A549 (cell line): ENCODE measurements around the gene UBC. TPM values are rescaled to one million over a fixed set of nuclear protein-coding genes. Genes with fewer than 3 reads are reported as not detected.

Experiments
- ATAC-seq, 2 experiments: fragments of 200-7000 bp in 1 of 2; fragments of >200 bp in 1 of 2; cut with Nextera tagmentation in 1 of 2; cut with Tn5 transposase in 1 of 2; 3 replicates each; pipeline versions ENCODE4 v1.8.0 to v1.9.1; 2018 to 2020; ENCODE audit warnings: mild to moderate bottlenecking in 1 of 2, moderate library complexity in 1 of 2
- CTCF ChIA-PET: fragments of 300-600 bp; sonication (Branson Sonifier 250); formaldehyde crosslinking; extraction: SDS; loops from one replicate; lab custom pipeline; 2021; ENCODE audit warnings: antibody characterized with exemption, inconsistent platforms; lab: Yijun Ruan, JAX
- POLR2A ChIA-PET: fragments of 350-600 bp; formaldehyde crosslinking; extraction: SDS; loops from one replicate; lab custom pipeline; 2021; ENCODE audit warnings: antibody characterized with exemption, inconsistent platforms; lab: Yijun Ruan, JAX
- DNase-seq, 2 experiments: peaks; one replicate each; pipeline versions ENCODE4 v3.0.0 to v3.0.0-alpha.2; 2011 to 2016; ENCODE audit warnings: low read depth in 1 of 2, low spot score in 1 of 2
- FAIRE-seq: peaks from 2 replicates; lab custom pipeline; 2011; peaks lifted over from hg19 to GRCh38; lab: Jason Lieb, UNC
- H3K27ac ChIP-seq, 2 experiments: fragments of >200 bp; sonication (Bioruptor Twin); formaldehyde crosslinking; 3 replicates each; pipeline ENCODE4 v1.5.1; 2016 to 2017
- H3K4me1 ChIP-seq: fragments of >200 bp; sonication (Bioruptor Twin); formaldehyde crosslinking; 3 replicates; pipeline ENCODE4 v1.6.1; 2016
- H3K4me2 ChIP-seq: fragments of >200 bp; sonication (Bioruptor Twin); formaldehyde crosslinking; 3 replicates; pipeline ENCODE4 v1.6.1; 2016
- H3K4me3 ChIP-seq: fragments of >200 bp; sonication (Bioruptor Twin); formaldehyde crosslinking; 3 replicates; pipeline ENCODE4 v1.5.1; 2016
- H3K9me3 ChIP-seq: fragments of >200 bp; sonication (Bioruptor Twin); formaldehyde crosslinking; 3 replicates; pipeline ENCODE4 v1.6.1; 2016
- BHLHE40 ChIP-seq: IDR thresholded peaks from 2 replicates; pipeline ENCODE4 v1.6.1; 2012; ENCODE audit warnings: low read depth, low read length, inconsistent platforms
- CEBPB ChIP-seq, 2 experiments: fragments of >200 bp in 1 of 2; sonication (Bioruptor Twin) in 1 of 2; formaldehyde crosslinking in 1 of 2; IDR thresholded peaks; 2 replicates each; pipeline ENCODE4 v1.6.1; 2012 to 2016
- CHD2 ChIP-seq: fragments of 150-350 bp; IDR thresholded peaks from 2 replicates; pipeline ENCODE4 v1.6.1; 2014; ENCODE audit warnings: low read length; ENCODE audit not compliant: partially characterized antibody
- EHF ChIP-seq: fragments of 250-450 bp; sonication (Bioruptor Pico); IDR thresholded peaks from 2 replicates; pipeline ENCODE4 v1.5.0; 2020; ENCODE audit warnings: mild to moderate bottlenecking
- EHMT2 ChIP-seq: fragments of 200-600 bp; sonication (generic); IDR thresholded peaks from 2 replicates; pipeline ENCODE4 v1.6.1; 2016; ENCODE audit warnings: antibody characterized with exemption, low read depth, mild to moderate bottlenecking, moderate library complexity
- EP300 ChIP-seq, 2 experiments: fragments of >200 bp; sonication (Bioruptor Twin); formaldehyde crosslinking; IDR thresholded peaks; 2 replicates in 1 of 2; 3 replicates in 1 of 2; pipeline ENCODE4 v1.6.1; 2016 to 2017
- FOSB ChIP-seq: fragments of 250-450 bp; sonication (Bioruptor Pico); IDR thresholded peaks from 2 replicates; pipeline ENCODE4 v1.5.0; 2020; ENCODE audit warnings: mild to moderate bottlenecking, moderate library complexity
- FOXS1 ChIP-seq: fragments of 250-450 bp; sonication (Bioruptor Pico); IDR thresholded peaks from 2 replicates; pipeline ENCODE4 v1.5.0; 2020; ENCODE audit warnings: mild to moderate bottlenecking, moderate library complexity
- GATA3 ChIP-seq: IDR thresholded peaks from 2 replicates; pipeline ENCODE4 v1.6.1; 2012; ENCODE audit warnings: borderline replicate concordance
- HDAC2 ChIP-seq: fragments of 200-600 bp; sonication (generic); IDR thresholded peaks from 2 replicates; pipeline ENCODE4 v1.6.1; 2016
- HOXB5 ChIP-seq: fragments of 250-450 bp; sonication (Bioruptor Pico); IDR thresholded peaks from 2 replicates; pipeline ENCODE4 v1.5.0; 2020; ENCODE audit warnings: mild to moderate bottlenecking, moderate library complexity
- KDM1A ChIP-seq: fragments of 200-600 bp; sonication (generic); IDR thresholded peaks from 2 replicates; pipeline ENCODE4 v1.6.1; 2016; ENCODE audit warnings: low read depth, mild to moderate bottlenecking
- KDM5A ChIP-seq: fragments of 200-600 bp; sonication (generic); IDR thresholded peaks from 2 replicates; pipeline ENCODE4 v1.6.1; 2016; ENCODE audit warnings: antibody characterized with exemption, mild to moderate bottlenecking
- MAX ChIP-seq: IDR thresholded peaks from 2 replicates; pipeline ENCODE4 v1.6.1; 2012
- MAZ ChIP-seq: fragments of 150-350 bp; IDR thresholded peaks from 2 replicates; pipeline ENCODE4 v1.6.1; 2014; ENCODE audit warnings: antibody characterized with exemption, low read depth, low read length, borderline replicate concordance
- MYC ChIP-seq: IDR thresholded peaks from 2 replicates; pipeline ENCODE4 v1.6.1; 2012; ENCODE audit warnings: mild to moderate bottlenecking, inconsistent platforms, low read length, improper control_type of control experiment, borderline replicate concordance
- NFE2L2 ChIP-seq: fragments of 150-350 bp; conservative IDR thresholded peaks from 2 replicates; pipeline ENCODE4 v1.6.1; 2014; ENCODE audit warnings: low read length
- RARB ChIP-seq: fragments of 250-450 bp; sonication (Bioruptor Pico); IDR thresholded peaks from 2 replicates; pipeline ENCODE4 v1.8.0; 2021; ENCODE audit warnings: mild to moderate bottlenecking, moderate library complexity
- RNF2 ChIP-seq: fragments of 200-600 bp; sonication (generic); IDR thresholded peaks from 2 replicates; pipeline ENCODE4 v1.6.1; 2016; ENCODE audit warnings: low read depth, mild to moderate bottlenecking, antibody characterized with exemption, moderate library complexity, borderline replicate concordance
- SREBF2 ChIP-seq: fragments of 450-650 bp; IDR thresholded peaks from 2 replicates; pipeline ENCODE4 v1.6.1; 2014; ENCODE audit warnings: mild to moderate bottlenecking, moderate library complexity
- TP53 ChIP-seq: fragments of 250-450 bp; sonication (Bioruptor Pico); IDR thresholded peaks from 2 replicates; pipeline ENCODE4 v1.5.0; 2021; ENCODE audit warnings: mild to moderate bottlenecking, moderate library complexity
- USF2 ChIP-seq: fragments of 450-650 bp; IDR thresholded peaks from 2 replicates; pipeline ENCODE4 v1.6.1; 2014; ENCODE audit warnings: antibody characterized with exemption
- ZFP36 ChIP-seq: fragments of 450-650 bp; IDR thresholded peaks from 2 replicates; pipeline ENCODE4 v1.6.1; 2014; ENCODE audit warnings: borderline replicate concordance; ENCODE audit not compliant: partially characterized antibody
- WGBS: methylation state at CpG from one replicate; pipeline ENCODE4 v1.1.6; 2017; ENCODE audit errors: missing lambda C conversion rate; 5-methylcytosine and 5-hydroxymethylcytosine counted together
- polyA plus RNA-seq, 4 experiments: library from polyadenylated mRNA; depleted of rRNA in 3 of 4; stranded (reverse); fragments of >200 nt; fragmentation: RNase III in 1 of 4; extraction: RNeasy Plus Mini Kit Qiagen cat#74134 plus additional on column Dnase treatment in 1 of 4; gene quantifications; 2 replicates in 3 of 4; 3 replicates in 1 of 4; pipeline ENCODE4 v1.2.3, GENCODE V29; 2011 to 2017
- TF ChIP-seq, protein P1 (sequence below): fragments of 150-350 bp; IDR thresholded peaks from 2 replicates; pipeline ENCODE4 v1.6.1; 2014; ENCODE audit warnings: low read depth, mild to moderate bottlenecking, low read length
- TF ChIP-seq, protein P2 (sequence below): fragments of >200 bp; sonication (Bioruptor Twin); formaldehyde crosslinking; IDR thresholded peaks from 3 replicates; pipeline ENCODE4 v1.5.1; 2016

The UBC gene
- polyA plus RNA-seq, 2 of the 4 experiments (the other 2 are of a cell fraction) = 993 to 2,000 TPM

- FAIRE-seq (no peak), DNase-seq (no peak), ATAC-seq (no peak)
- Histone ChIP-seq H3K27ac (peak overlapping the region; percentile 66 to 81), H3K9me3 (no peaks in the 10 kb centered on the region), H3K4me1 (peaks cover 25% of the 10 kb centered on the region), H3K4me2 (peak overlapping the region; percentile 54), H3K4me3 (no peak overlapping the region)
- TF ChIP-seq SREBF2 (no peak), EP300 (IDR thresholded peaks at IDR 0.05) (no peak), KDM5A (no peak), CHD2 (no peak), FOXS1 (CRISPR knock-in tag) (no peak), FOSB (CRISPR knock-in tag) (no peak), RARB (CRISPR knock-in tag) (no peak), HDAC2 (no peak), BHLHE40 (no peak), MAX (no peak), KDM1A (no peak)
- TF ChIP-seq, protein P1, sequence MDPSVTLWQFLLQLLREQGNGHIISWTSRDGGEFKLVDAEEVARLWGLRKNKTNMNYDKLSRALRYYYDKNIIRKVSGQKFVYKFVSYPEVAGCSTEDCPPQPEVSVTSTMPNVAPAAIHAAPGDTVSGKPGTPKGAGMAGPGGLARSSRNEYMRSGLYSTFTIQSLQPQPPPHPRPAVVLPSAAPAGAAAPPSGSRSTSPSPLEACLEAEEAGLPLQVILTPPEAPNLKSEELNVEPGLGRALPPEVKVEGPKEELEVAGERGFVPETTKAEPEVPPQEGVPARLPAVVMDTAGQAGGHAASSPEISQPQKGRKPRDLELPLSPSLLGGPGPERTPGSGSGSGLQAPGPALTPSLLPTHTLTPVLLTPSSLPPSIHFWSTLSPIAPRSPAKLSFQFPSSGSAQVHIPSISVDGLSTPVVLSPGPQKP = no peak
- TF ChIP-seq, protein P2, sequence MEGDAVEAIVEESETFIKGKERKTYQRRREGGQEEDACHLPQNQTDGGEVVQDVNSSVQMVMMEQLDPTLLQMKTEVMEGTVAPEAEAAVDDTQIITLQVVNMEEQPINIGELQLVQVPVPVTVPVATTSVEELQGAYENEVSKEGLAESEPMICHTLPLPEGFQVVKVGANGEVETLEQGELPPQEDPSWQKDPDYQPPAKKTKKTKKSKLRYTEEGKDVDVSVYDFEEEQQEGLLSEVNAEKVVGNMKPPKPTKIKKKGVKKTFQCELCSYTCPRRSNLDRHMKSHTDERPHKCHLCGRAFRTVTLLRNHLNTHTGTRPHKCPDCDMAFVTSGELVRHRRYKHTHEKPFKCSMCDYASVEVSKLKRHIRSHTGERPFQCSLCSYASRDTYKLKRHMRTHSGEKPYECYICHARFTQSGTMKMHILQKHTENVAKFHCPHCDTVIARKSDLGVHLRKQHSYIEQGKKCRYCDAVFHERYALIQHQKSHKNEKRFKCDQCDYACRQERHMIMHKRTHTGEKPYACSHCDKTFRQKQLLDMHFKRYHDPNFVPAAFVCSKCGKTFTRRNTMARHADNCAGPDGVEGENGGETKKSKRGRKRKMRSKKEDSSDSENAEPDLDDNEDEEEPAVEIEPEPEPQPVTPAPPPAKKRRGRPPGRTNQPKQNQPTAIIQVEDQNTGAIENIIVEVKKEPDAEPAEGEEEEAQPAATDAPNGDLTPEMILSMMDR = no peak
- 89% methylated on average over 9 of the region's 9 CpGs for WGBS
- POLR2A ChIA-PET = no interaction called here
- CTCF ChIA-PET = interaction anchor here (1.2 kb wide), 1 partner anchor 73 kb away, joined by 3 read pairs; no protein-coding TSS in a partner anchor
These were observed 47.5 kb downstream of the UBC start for GRCh38 chr12:124866883-124867400.

DNA sequence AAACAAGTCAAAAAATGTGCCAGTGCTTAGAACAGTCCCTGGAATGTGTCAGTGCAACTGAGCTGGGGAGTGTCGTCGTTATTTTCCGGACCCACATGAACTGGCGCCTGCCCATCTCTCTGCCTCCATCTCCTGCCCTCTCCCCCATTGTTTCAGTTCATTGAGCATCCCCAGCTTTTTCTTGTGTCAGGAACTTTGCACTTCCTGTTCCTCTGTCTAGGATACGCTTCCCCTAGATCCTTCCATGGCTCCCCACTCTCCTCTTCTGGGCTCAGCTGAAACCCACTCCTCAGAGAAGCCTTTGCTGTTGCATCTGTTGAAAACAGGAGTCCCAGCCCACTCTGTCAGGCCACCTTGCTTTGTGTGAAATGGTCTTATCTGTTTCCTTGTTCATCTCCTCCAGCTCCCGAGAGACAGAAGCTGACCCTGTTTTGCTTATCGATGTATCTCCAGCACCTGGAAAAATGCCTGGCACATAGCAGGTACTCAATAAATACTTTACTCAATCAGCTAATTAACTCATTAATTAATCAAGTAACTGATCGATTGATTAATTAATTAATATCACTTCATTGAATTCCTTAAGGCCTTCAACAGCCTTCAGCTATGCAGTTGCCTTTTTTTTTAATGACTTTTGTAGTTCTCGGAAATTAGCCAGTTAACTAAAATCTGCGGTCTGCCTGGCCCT, 48.1 kb downstream of the UBC start:
- 81% methylated on average over 10 of the region's 10 CpGs for WGBS
- ATAC-seq (no peak), FAIRE-seq (no peak), DNase-seq (no peak)
- ChIA-PET CTCF (interaction anchor here (1.1 to 1.2 kb wide), 2 partner anchors 33 to 74 kb away, joined by 3 to 5 read pairs; no protein-coding TSS in a partner anchor), POLR2A (no interaction called here)
- no peak overlapping the region for H3K4me2 ChIP-seq
- H3K4me3 ChIP-seq = no peak overlapping the region
- no peak for TF ChIP-seq GATA3
- no peak for TF ChIP-seq MAZ
- no peak for TF ChIP-seq FOSB (CRISPR knock-in tag)
- TF ChIP-seq EHMT2 = no peak
- no peak for TF ChIP-seq EP300 (IDR thresholded peaks at IDR 0.05)
- no peak for TF ChIP-seq TP53
- no peak for TF ChIP-seq CHD2
- TF ChIP-seq CEBPB (IDR thresholded peaks at IDR 0.05) = no peak
- TF ChIP-seq MYC = no peak
- no peaks in the 10 kb centered on the region for H3K9me3 ChIP-seq
- H3K4me1 ChIP-seq = peaks cover 31% of the 10 kb centered on the region
- H3K27ac ChIP-seq = peak overlapping the region; percentile 66 to 81

- DNase-seq = no peak
- 79% methylated on average over 7 of the region's 7 CpGs for WGBS
- ATAC-seq = no peak
These were observed 48.7 kb downstream of the UBC start for GRCh38 chr12:124865728-124866127.

More at GRCh38 chr12:124865728-124866127, 48.7 kb downstream of the UBC start:
- ChIA-PET CTCF (interaction anchor here (1.1 to 1.2 kb wide), 2 partner anchors 34 to 74 kb away, joined by 3 to 5 read pairs; no protein-coding TSS in a partner anchor), POLR2A (no interaction called here)
- no peak for FAIRE-seq
- H3K4me2 ChIP-seq = no peak overlapping the region
- H3K4me1 ChIP-seq = peaks cover 35% of the 10 kb centered on the region
- no peaks in the 10 kb centered on the region for H3K9me3 ChIP-seq
- TF ChIP-seq NFE2L2 (no peak), EHF (CRISPR knock-in tag) (no peak), HOXB5 (CRISPR knock-in tag) (no peak), USF2 (no peak), RNF2 (no peak), ZFP36 (no peak), GATA3 (no peak)
- H3K4me3 ChIP-seq = no peak overlapping the region
- peak overlapping the region in 1 of 2 experiments; percentile 81; a peak in 3 of 6 replicates for H3K27ac ChIP-seq
